K562 (cell line): ENCODE data around the gene CDK5R1. TPM values are rescaled to one million over a fixed set of nuclear protein-coding genes. Genes with fewer than 3 reads are reported as not detected.

Experiments used
- CCNT2 ChIP-seq: IDR thresholded peaks from 2 replicates; pipeline ENCODE4 v1.6.1; 2011; ENCODE audit warnings: borderline replicate concordance, low read depth, mild to moderate bottlenecking, moderate library complexity, mixed read lengths, low read length; ENCODE audit not compliant: insufficient read length; ENCODE audit errors: extremely low read depth
- EP400 ChIP-seq: fragments of 450-650 bp; IDR thresholded peaks from 2 replicates; pipeline ENCODE4 v1.6.1; 2017; ENCODE audit warnings: antibody characterized with exemption, mild to moderate bottlenecking, moderate library complexity
- GABPB2 ChIP-seq: fragments of 250-450 bp; sonication (Bioruptor Pico); conservative IDR thresholded peaks from 2 replicates; pipeline ENCODE4 v1.5.1; 2021; ENCODE audit warnings: mild to moderate bottlenecking
- HOMEZ ChIP-seq: fragments of 250-450 bp; sonication (Bioruptor Pico); IDR thresholded peaks from 2 replicates; pipeline ENCODE4 v1.4.0; 2020; ENCODE audit warnings: mild to moderate bottlenecking, moderate library complexity
- MLX ChIP-seq, 2 experiments: fragments of 450-650 bp in 1 of 2; sonication (generic) in 1 of 2; formaldehyde crosslinking; conservative IDR thresholded peaks; 2 replicates each; pipeline versions ENCODE4 v1.4.0 to v1.8.1; 2020 to 2022; ENCODE audit warnings: mild to moderate bottlenecking in 1 of 2, missing genetic modification reagents in 1 of 2
- NFXL1 ChIP-seq: fragments of 450-650 bp; formaldehyde crosslinking; IDR thresholded peaks from 2 replicates; pipeline ENCODE4 v1.4.0; 2021; ENCODE audit warnings: mild to moderate bottlenecking
- PBX2 ChIP-seq, 2 experiments: IDR thresholded peaks in 1 of 2; conservative IDR thresholded peaks in 1 of 2; 2 replicates each; pipeline ENCODE4 v1.6.1; 2016; ENCODE audit warnings: low read depth in 2 of 2, mild to moderate bottlenecking in 1 of 2, missing compliant biosample characterization in 1 of 2, missing genetic modification characterization in 1 of 2, moderate library complexity in 1 of 2
- SREBF2 ChIP-seq: sonication (generic); formaldehyde crosslinking; IDR thresholded peaks from 2 replicates; pipeline ENCODE4 v1.4.0; 2020; ENCODE audit warnings: mild to moderate bottlenecking, missing genetic modification reagents
- polyA plus RNA-seq, 8 experiments: library from polyadenylated mRNA; depleted of rRNA in 4 of 8; stranded (reverse) in 5 of 8; unstranded in 3 of 8; fragments of >200 nt; fragmentation: Nextera tagmentation in 2 of 8; fragmentation: Illumina TruSeq in 1 of 8; extraction: Ambion mirVana in 2 of 8; extraction: Trizol in 1 of 8; gene quantifications; 2 replicates each; pipeline versions ENCODE4 v1.2.1 to v1.2.3, GENCODE V29; 2011 to 2014; ENCODE audit warnings: inconsistent platforms in 1 of 8, missing spikeins in 1 of 8
- total RNA-seq, 7 experiments: library from RNA; depleted of rRNA in 6 of 7; stranded (reverse); fragments of >200 nt in 6 of 7; fragmentation: Illumina TruSeq in 2 of 7; extraction: Trizol in 2 of 7; gene quantifications; 2 replicates each; pipeline versions ENCODE4 v1.2.1 to v1.2.3, GENCODE V29; 2011 to 2021; ENCODE audit warnings: low replicate concordance in 1 of 7

CDK5R1 gene
- total and polyA plus RNA-seq, 9 of the 15 experiments (the other 6 are each of a cell fraction or from before 2014, with no cell fraction given), result 0.10 to 4.8 (median 2.3) TPM

- TF ChIP-seq MLX (CRISPR knock-in tag; conservative IDR thresholded peaks at IDR 0.05), result no peak
- no peak for TF ChIP-seq GABPB2 (CRISPR knock-in tag)
- no peak for TF ChIP-seq HOMEZ (CRISPR knock-in tag)
- no peak for TF ChIP-seq NFXL1 (CRISPR knock-in tag)
- TF ChIP-seq CCNT2, result no peak
- no peak for TF ChIP-seq PBX2 (CRISPR knock-in tag; IDR thresholded peaks at IDR 0.05; ENCODE audit: low read depth)
- TF ChIP-seq PBX2 (tag; conservative IDR thresholded peaks at IDR 0.05; ENCODE audit: low read depth), result no peak
- TF ChIP-seq SREBF2 (CRISPR knock-in tag), result no peak
- no peak for TF ChIP-seq EP400
These were observed 15.9 kb downstream of the CDK5R1 start (continued) for GRCh38 chr17:32502710-32503109.
